ENCODE results near the gene LGALS12.

Gene LGALS12

DNA sequence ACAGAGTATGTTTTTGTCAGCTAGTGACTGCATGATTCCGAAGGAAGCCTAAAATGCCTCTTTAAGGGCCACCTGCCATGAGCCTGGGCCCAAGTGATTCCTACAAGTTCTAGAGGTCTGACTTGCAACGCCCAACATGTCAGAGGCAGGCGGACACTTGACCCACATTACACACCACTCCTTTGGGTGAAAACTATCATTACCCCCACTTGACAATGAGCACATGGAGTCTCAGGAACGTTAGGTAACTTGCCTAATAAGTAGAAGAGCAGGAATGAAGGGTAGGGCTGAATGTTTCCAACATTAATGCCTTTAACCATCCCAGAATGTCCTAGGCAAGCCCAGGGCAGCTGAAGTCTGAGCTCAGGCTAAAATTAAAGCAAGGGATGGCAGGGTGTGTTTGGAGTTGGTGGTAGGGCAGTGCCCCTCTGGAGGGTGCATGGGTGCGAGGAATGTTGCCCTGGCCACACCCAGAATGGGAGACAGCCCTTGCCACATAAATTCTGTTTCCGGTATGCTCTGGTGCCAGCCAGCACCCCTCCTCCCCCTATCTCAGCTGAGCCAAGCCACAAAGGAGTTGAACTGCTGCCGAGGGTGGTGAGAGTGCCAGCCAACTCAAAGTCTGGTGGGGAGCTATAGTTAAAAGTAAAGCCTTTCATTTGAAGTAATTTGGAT is 54.8 kb downstream of the LGALS12 start:
- DNase-seq (ENCODE audit: insufficient read length, low spot score) (no peak), FAIRE-seq (no peak)
- no peak for TF ChIP-seq CTCF (IDR thresholded peaks at IDR 0.05; ENCODE audit: insufficient read depth, missing control alignments)

GRCh38 chr11:63563201-63564055 is 57.5 kb downstream of the LGALS12 start, which contains the start of gene PLAAT2:
TSS of gene PLAAT2 (minus strand) at chr11:63563379. CDS start at chr11:63563324, 55 bp downstream.
- no peak for DNase-seq (ENCODE audit: insufficient read length, low spot score)
- no peak for FAIRE-seq
- no peak for TF ChIP-seq CTCF (IDR thresholded peaks at IDR 0.05; ENCODE audit: insufficient read depth, missing control alignments)

GRCh38 chr11:63564056-63564774 is 58.3 kb downstream of the LGALS12 start:
- no peak for DNase-seq (ENCODE audit: insufficient read length, low spot score)
- no peak for FAIRE-seq
- no peak for TF ChIP-seq CTCF (IDR thresholded peaks at IDR 0.05; ENCODE audit: insufficient read depth, missing control alignments)

GRCh38 chr11:63564784-63565350 is 59.0 kb downstream of the LGALS12 start:
- FAIRE-seq (no peak), DNase-seq (ENCODE audit: insufficient read length, low spot score) (no peak)
- TF ChIP-seq CTCF (IDR thresholded peaks at IDR 0.05; ENCODE audit: insufficient read depth, missing control alignments): no peak

Measured in D721Med (cell line).